A549 (cell line): ENCODE measurements around the gene PDCD4. TPM values are rescaled to one million over a fixed set of nuclear protein-coding genes. Genes with fewer than 3 reads are reported as not detected.

ENCODE experiments used
- ATAC-seq, 2 experiments: fragments of 200-7000 bp in 1 of 2; fragments of >200 bp in 1 of 2; cut with Nextera tagmentation in 1 of 2; cut with Tn5 transposase in 1 of 2; 3 replicates each; pipeline versions ENCODE4 v1.8.0 to v1.9.1; 2018 to 2020; ENCODE audit warnings: mild to moderate bottlenecking in 1 of 2, moderate library complexity in 1 of 2
- CTCF ChIA-PET: fragments of 300-600 bp; sonication (Branson Sonifier 250); formaldehyde crosslinking; extraction: SDS; loops from one replicate; lab custom pipeline; 2021; ENCODE audit warnings: antibody characterized with exemption, inconsistent platforms; lab: Yijun Ruan, JAX
- POLR2A ChIA-PET: fragments of 350-600 bp; formaldehyde crosslinking; extraction: SDS; loops from one replicate; lab custom pipeline; 2021; ENCODE audit warnings: antibody characterized with exemption, inconsistent platforms; lab: Yijun Ruan, JAX
- DNase-seq, 2 experiments: peaks; one replicate each; pipeline versions ENCODE4 v3.0.0 to v3.0.0-alpha.2; 2011 to 2016; ENCODE audit warnings: low read depth in 1 of 2, low spot score in 1 of 2
- FAIRE-seq: peaks from 2 replicates; lab custom pipeline; 2011; peaks lifted over from hg19 to GRCh38; lab: Jason Lieb, UNC
- H3K27ac ChIP-seq, 2 experiments: fragments of >200 bp; sonication (Bioruptor Twin); formaldehyde crosslinking; 3 replicates each; pipeline ENCODE4 v1.5.1; 2016 to 2017
- H3K4me1 ChIP-seq: fragments of >200 bp; sonication (Bioruptor Twin); formaldehyde crosslinking; 3 replicates; pipeline ENCODE4 v1.6.1; 2016
- H3K4me2 ChIP-seq: fragments of >200 bp; sonication (Bioruptor Twin); formaldehyde crosslinking; 3 replicates; pipeline ENCODE4 v1.6.1; 2016
- H3K4me3 ChIP-seq: fragments of >200 bp; sonication (Bioruptor Twin); formaldehyde crosslinking; 3 replicates; pipeline ENCODE4 v1.5.1; 2016
- H3K9me3 ChIP-seq: fragments of >200 bp; sonication (Bioruptor Twin); formaldehyde crosslinking; 3 replicates; pipeline ENCODE4 v1.6.1; 2016
- ATOH8 ChIP-seq: fragments of 250-450 bp; sonication (Bioruptor Pico); IDR thresholded peaks from 2 replicates; pipeline ENCODE4 v1.5.0; 2020; ENCODE audit warnings: low read depth, mild to moderate bottlenecking, moderate library complexity
- CBX2 ChIP-seq: fragments of 200-600 bp; sonication (generic); IDR thresholded peaks from 2 replicates; pipeline ENCODE4 v1.6.1; 2016; ENCODE audit warnings: low read depth, mild to moderate bottlenecking, borderline replicate concordance
- CHD2 ChIP-seq: fragments of 150-350 bp; IDR thresholded peaks from 2 replicates; pipeline ENCODE4 v1.6.1; 2014; ENCODE audit warnings: low read length; ENCODE audit not compliant: partially characterized antibody
- EHF ChIP-seq: fragments of 250-450 bp; sonication (Bioruptor Pico); IDR thresholded peaks from 2 replicates; pipeline ENCODE4 v1.5.0; 2020; ENCODE audit warnings: mild to moderate bottlenecking
- EP300 ChIP-seq, 2 experiments: fragments of >200 bp; sonication (Bioruptor Twin); formaldehyde crosslinking; IDR thresholded peaks; 2 replicates in 1 of 2; 3 replicates in 1 of 2; pipeline ENCODE4 v1.6.1; 2016 to 2017
- FOXS1 ChIP-seq: fragments of 250-450 bp; sonication (Bioruptor Pico); IDR thresholded peaks from 2 replicates; pipeline ENCODE4 v1.5.0; 2020; ENCODE audit warnings: mild to moderate bottlenecking, moderate library complexity
- GATA3 ChIP-seq: IDR thresholded peaks from 2 replicates; pipeline ENCODE4 v1.6.1; 2012; ENCODE audit warnings: borderline replicate concordance
- HDAC2 ChIP-seq: fragments of 200-600 bp; sonication (generic); IDR thresholded peaks from 2 replicates; pipeline ENCODE4 v1.6.1; 2016
- HMGXB4 ChIP-seq: fragments of 250-450 bp; sonication (Bioruptor Pico); IDR thresholded peaks from 2 replicates; pipeline ENCODE4 v1.5.0; 2021; ENCODE audit warnings: mild to moderate bottlenecking, moderate library complexity, borderline replicate concordance
- JUN ChIP-seq, 2 experiments: fragments of >200 bp; sonication (Bioruptor Twin); formaldehyde crosslinking; IDR thresholded peaks; 2 replicates in 1 of 2; 3 replicates in 1 of 2; pipeline ENCODE4 v1.6.1; 2016 to 2017
- JUNB ChIP-seq: fragments of >200 bp; sonication (Bioruptor Twin); formaldehyde crosslinking; IDR thresholded peaks from 2 replicates; pipeline ENCODE4 v1.6.1; 2016
- MYC ChIP-seq: IDR thresholded peaks from 2 replicates; pipeline ENCODE4 v1.6.1; 2012; ENCODE audit warnings: mild to moderate bottlenecking, inconsistent platforms, low read length, improper control_type of control experiment, borderline replicate concordance
- NPAS2 ChIP-seq: fragments of 250-450 bp; sonication (Bioruptor Pico); IDR thresholded peaks from 2 replicates; pipeline ENCODE4 v1.8.0; 2022; ENCODE audit warnings: mild to moderate bottlenecking, moderate library complexity, borderline replicate concordance
- POLR2A ChIP-seq: IDR thresholded peaks from 2 replicates; pipeline ENCODE4 v1.6.1; 2012; ENCODE audit warnings: mild to moderate bottlenecking, low read length
- POLR2AphosphoS2 ChIP-seq: conservative IDR thresholded peaks from 2 replicates; pipeline ENCODE4 v1.6.1; 2012; ENCODE audit warnings: low read length, improper control_type of control experiment, inconsistent platforms
- RAD21 ChIP-seq, 2 experiments: fragments of >200 bp in 1 of 2; sonication (Bioruptor Twin) in 1 of 2; formaldehyde crosslinking in 1 of 2; IDR thresholded peaks in 1 of 2; conservative IDR thresholded peaks in 1 of 2; 2 replicates in 1 of 2; 3 replicates in 1 of 2; pipeline ENCODE4 v1.6.1; 2012 to 2018; ENCODE audit warnings: inconsistent platforms in 1 of 2
- TP53 ChIP-seq: fragments of 250-450 bp; sonication (Bioruptor Pico); IDR thresholded peaks from 2 replicates; pipeline ENCODE4 v1.5.0; 2021; ENCODE audit warnings: mild to moderate bottlenecking, moderate library complexity
- USF2 ChIP-seq: fragments of 450-650 bp; IDR thresholded peaks from 2 replicates; pipeline ENCODE4 v1.6.1; 2014; ENCODE audit warnings: antibody characterized with exemption
- WGBS: methylation state at CpG from one replicate; pipeline ENCODE4 v1.1.6; 2017; ENCODE audit errors: missing lambda C conversion rate; 5-methylcytosine and 5-hydroxymethylcytosine counted together
- polyA plus RNA-seq, 4 experiments: library from polyadenylated mRNA; depleted of rRNA in 3 of 4; stranded (reverse); fragments of >200 nt; fragmentation: RNase III in 1 of 4; extraction: RNeasy Plus Mini Kit Qiagen cat#74134 plus additional on column Dnase treatment in 1 of 4; gene quantifications; 2 replicates in 3 of 4; 3 replicates in 1 of 4; pipeline ENCODE4 v1.2.3, GENCODE V29; 2011 to 2017

PDCD4 gene
- polyA plus RNA-seq, 2 of the 4 experiments (the other 2 are of a cell fraction), result 42.7 to 71.4 TPM

- ATAC-seq (no peak), DNase-seq (peak in 1 of 2 experiments; percentile 46), FAIRE-seq (no peak)
- TF ChIP-seq EP300 (IDR thresholded peaks at IDR 0.05) (0 out of 5 replicates have a peak, but pooled peaks of 1 of the 2 experiments have one; percentile 16), GATA3 (peak; percentile 59; the same call in 1 of the 2 replicates), FOXS1 (CRISPR knock-in tag) (no peak), JUN (IDR thresholded peaks at IDR 0.05) (no peak)
- 69% methylated on average over 3 of the region's 3 CpGs for WGBS
- H3K4me3 ChIP-seq, result no peak overlapping the region
- ChIA-PET POLR2A (interaction anchor here (0.7 to 2.6 kb wide), 2 partner anchors 15 to 26 kb away, joined by 5 to 20 read pairs; no protein-coding TSS in a partner anchor), CTCF (interaction anchor here (0.6 to 2.3 kb wide), 3 partner anchors 19 to 369 kb away, joined by 3 to 8 read pairs (median 8); no protein-coding TSS in a partner anchor)
- H3K4me1 ChIP-seq, result peaks cover 29% of the 10 kb centered on the region
- H3K27ac ChIP-seq, result peak overlapping the region; percentile 43 to 59; a peak in 3 of 6 replicates
- peak overlapping the region; percentile 76 for H3K4me2 ChIP-seq
- no peaks in the 10 kb centered on the region for H3K9me3 ChIP-seq
Measured at GRCh38 chr10:110916554-110917346, 45.0 kb downstream of the PDCD4 start.

- POLR2A ChIA-PET, result interaction anchor here (0.7 to 2.6 kb wide), 16 partner anchors 8 to 613 kb away, joined by 3 to 20 read pairs (median 6); partner anchors contain the start of genes PDCD4 and SMNDC1
Measured at GRCh38 chr10:110918269-110918642, 46.5 kb downstream of the PDCD4 start.

More at GRCh38 chr10:110918269-110918642, 46.5 kb downstream of the PDCD4 start:
- H3K9me3 ChIP-seq, result no peaks in the 10 kb centered on the region
- CTCF ChIA-PET, result interaction anchor here (0.7 to 2.3 kb wide), 6 partner anchors 9 to 247 kb away, joined by 3 to 8 read pairs (median 4); no protein-coding TSS in a partner anchor
- TF ChIP-seq HMGXB4 (CRISPR knock-in tag) (no peak), NPAS2 (CRISPR knock-in tag) (no peak), MYC (no peak), CHD2 (no peak), USF2 (no peak), RAD21 (conservative IDR thresholded peaks at IDR 0.05 in 1 of 2, IDR thresholded peaks at IDR 0.05 in 1 of 2) (no peak; a peak in 1 of 5 replicates), EP300 (IDR thresholded peaks at IDR 0.05) (no peak), EHF (CRISPR knock-in tag) (no peak), HDAC2 (no peak), CBX2 (no peak), POLR2AphosphoS2 (no peak), ATOH8 (no peak), TP53 (no peak), POLR2A (no peak), JUNB (no peak)
- DNase-seq, result peak; percentile 89 to 96
- no peak for ATAC-seq
- no peak for FAIRE-seq
- H3K27ac ChIP-seq, result peak overlapping the region; percentile 92 to 95
- peak overlapping the region; percentile 57 for H3K4me3 ChIP-seq
- H3K4me2 ChIP-seq, result peak overlapping the region; percentile 76
- 2% methylated on average over 10 of the region's 15 CpGs for WGBS
- H3K4me1 ChIP-seq, result peaks cover 44% of the 10 kb centered on the region
